GM18498 (cell line): ENCODE measurements around the gene DDR2.

ENCODE experiments used
- ATAC-seq: cut with Tn5 transposase; IDR thresholded peaks from one replicate; pipeline ENCODE4 v1.9.1; 2021; ENCODE audit warnings: mild to moderate bottlenecking, moderate library complexity; ENCODE audit not compliant: unreplicated experiment

Gene DDR2

GRCh38 chr1:162629077-162629627 lies 3.1 kb upstream of the DDR2 start:
- no peak for ATAC-seq

- no peak for ATAC-seq
Measured at GRCh38 chr1:162629651-162630050, 2.6 kb upstream of the DDR2 start.

- ATAC-seq, result no peak
Measured at GRCh38 chr1:162631546-162632191, 595 bp upstream of the DDR2 start.

GRCh38 chr1:162632698-162633080 lies 425 bp downstream of the DDR2 start:
- ATAC-seq, result no peak

- peak; percentile 73 for ATAC-seq
Measured at GRCh38 chr1:162633081-162633762, 958 bp downstream of the DDR2 start.

GRCh38 chr1:162635418-162635817 lies 3.2 kb downstream of the DDR2 start:
- no peak for ATAC-seq

GRCh38 chr1:162639718-162640117 lies 7.5 kb downstream of the DDR2 start:
- ATAC-seq, result peak; percentile 59

GRCh38 chr1:162641114-162641513 lies 8.8 kb downstream of the DDR2 start:
- ATAC-seq, result no peak

- ATAC-seq, result no peak
Measured at GRCh38 chr1:162644986-162645314, 12.7 kb downstream of the DDR2 start.

- ATAC-seq, result no peak
Measured at GRCh38 chr1:162645666-162646065, 13.4 kb downstream of the DDR2 start.

- no peak for ATAC-seq
Measured at GRCh38 chr1:162649583-162649982, 17.3 kb downstream of the DDR2 start.

- no peak for ATAC-seq
Measured at GRCh38 chr1:162654915-162655620, 22.8 kb downstream of the DDR2 start.

- ATAC-seq, result no peak
Measured at GRCh38 chr1:162656266-162656665, 24.0 kb downstream of the DDR2 start.

- ATAC-seq, result no peak
Measured at GRCh38 chr1:162660574-162660973, 28.3 kb downstream of the DDR2 start.

GRCh38 chr1:162661336-162661735 lies 29.1 kb downstream of the DDR2 start:
- ATAC-seq, result no peak

- no peak for ATAC-seq
Measured at GRCh38 chr1:162662013-162662412, 29.7 kb downstream of the DDR2 start.

- ATAC-seq, result peak; percentile 66
Measured at GRCh38 chr1:162663086-162663485, 30.8 kb downstream of the DDR2 start.

- no peak for ATAC-seq
Measured at GRCh38 chr1:162663589-162664106, 31.4 kb downstream of the DDR2 start.

GRCh38 chr1:162666006-162666645 lies 33.9 kb downstream of the DDR2 start:
- ATAC-seq, result no peak

GRCh38 chr1:162667381-162668080 lies 35.3 kb downstream of the DDR2 start:
- no peak for ATAC-seq
